ENCODE data around the gene ECHS1.

Gene ECHS1

DNA sequence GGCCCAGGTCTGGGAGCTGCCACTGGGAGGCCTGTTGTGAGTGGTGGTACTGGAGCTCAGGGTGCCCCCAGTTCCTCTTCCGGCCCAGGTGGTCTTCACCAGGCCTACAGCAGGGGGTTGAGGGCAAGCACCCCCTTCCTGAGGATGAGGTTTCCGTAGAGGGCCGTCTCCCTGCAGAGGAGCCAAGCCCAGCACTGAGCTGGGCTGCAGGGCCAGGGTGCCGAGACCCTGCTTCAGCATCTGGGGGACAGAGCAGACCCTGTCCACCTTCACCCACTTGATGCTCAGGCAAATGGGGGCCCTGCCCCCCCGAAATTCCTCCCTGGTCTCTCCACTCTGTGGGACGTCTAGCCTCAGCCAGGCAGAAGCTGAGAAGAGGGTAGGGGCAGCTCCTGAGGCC lies 17.9 kb downstream of the ECHS1 start:
- Histone ChIP-seq H3K4me1 (ENCODE audit: insufficient read depth, poor library complexity, severe bottlenecking) (no peaks in the 10 kb centered on the region), H3K27me3 (ENCODE audit: insufficient read depth, poor library complexity, severe bottlenecking) (no peaks in the 10 kb centered on the region), H3K9me3 (ENCODE audit: severe bottlenecking) (no peaks in the 10 kb centered on the region), H3K4me3 (ENCODE audit: severe bottlenecking) (no peak overlapping the region), H3K36me3 (ENCODE audit: low read depth) (peaks cover 8% of the 10 kb centered on the region; the same call in 1 of the 2 replicates), H3K27ac (ENCODE audit: poor library complexity, severe bottlenecking) (no peak overlapping the region)
- DNase-seq (ENCODE audit: low spot score): no peak
- no peak for ATAC-seq (ENCODE audit: low read depth)
- TF ChIP-seq, protein P1, sequence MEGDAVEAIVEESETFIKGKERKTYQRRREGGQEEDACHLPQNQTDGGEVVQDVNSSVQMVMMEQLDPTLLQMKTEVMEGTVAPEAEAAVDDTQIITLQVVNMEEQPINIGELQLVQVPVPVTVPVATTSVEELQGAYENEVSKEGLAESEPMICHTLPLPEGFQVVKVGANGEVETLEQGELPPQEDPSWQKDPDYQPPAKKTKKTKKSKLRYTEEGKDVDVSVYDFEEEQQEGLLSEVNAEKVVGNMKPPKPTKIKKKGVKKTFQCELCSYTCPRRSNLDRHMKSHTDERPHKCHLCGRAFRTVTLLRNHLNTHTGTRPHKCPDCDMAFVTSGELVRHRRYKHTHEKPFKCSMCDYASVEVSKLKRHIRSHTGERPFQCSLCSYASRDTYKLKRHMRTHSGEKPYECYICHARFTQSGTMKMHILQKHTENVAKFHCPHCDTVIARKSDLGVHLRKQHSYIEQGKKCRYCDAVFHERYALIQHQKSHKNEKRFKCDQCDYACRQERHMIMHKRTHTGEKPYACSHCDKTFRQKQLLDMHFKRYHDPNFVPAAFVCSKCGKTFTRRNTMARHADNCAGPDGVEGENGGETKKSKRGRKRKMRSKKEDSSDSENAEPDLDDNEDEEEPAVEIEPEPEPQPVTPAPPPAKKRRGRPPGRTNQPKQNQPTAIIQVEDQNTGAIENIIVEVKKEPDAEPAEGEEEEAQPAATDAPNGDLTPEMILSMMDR (IDR thresholded peaks at IDR 0.05; ENCODE audit: poor library complexity, severe bottlenecking): no peak

DNA sequence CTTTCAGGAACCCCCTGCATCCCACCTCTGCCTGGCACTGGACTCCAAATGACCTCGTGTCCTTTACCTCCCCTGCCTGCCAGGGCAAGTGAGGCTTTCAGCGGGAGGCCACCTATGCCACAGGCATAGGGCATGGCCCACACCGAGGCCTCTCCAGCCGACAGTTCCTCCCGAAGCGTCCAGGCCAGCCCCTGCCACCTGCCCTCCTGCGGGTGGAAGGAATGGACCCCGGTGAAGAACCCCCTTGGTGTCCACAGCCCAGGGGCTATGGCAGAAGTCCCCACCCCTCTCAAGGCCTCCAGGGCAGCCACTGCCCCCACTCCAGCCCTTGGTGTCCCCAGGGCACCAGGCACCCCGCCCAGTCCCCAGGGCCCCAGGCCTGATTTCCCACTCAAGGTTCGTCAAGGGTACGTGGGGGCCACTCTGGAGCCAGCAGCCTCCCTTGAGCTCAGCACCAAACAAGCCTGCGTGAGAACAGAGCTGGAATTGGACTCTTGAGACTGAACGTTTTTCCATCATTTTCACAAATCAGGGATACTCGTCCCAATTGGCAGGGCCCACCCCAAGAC lies 18.4 kb downstream of the ECHS1 start:
- H3K27ac ChIP-seq (ENCODE audit: poor library complexity, severe bottlenecking): no peak overlapping the region
- ATAC-seq (ENCODE audit: low read depth) (no peak), DNase-seq (ENCODE audit: low spot score) (no peak)
- H3K27me3 ChIP-seq (ENCODE audit: insufficient read depth, poor library complexity, severe bottlenecking): no peaks in the 10 kb centered on the region
- no peak overlapping the region for H3K4me3 ChIP-seq (ENCODE audit: severe bottlenecking)
- no peaks in the 10 kb centered on the region for H3K9me3 ChIP-seq (ENCODE audit: severe bottlenecking)
- TF ChIP-seq, protein P1 (IDR thresholded peaks at IDR 0.05; ENCODE audit: poor library complexity, severe bottlenecking): no peak
- no peaks in the 10 kb centered on the region for H3K4me1 ChIP-seq (ENCODE audit: insufficient read depth, poor library complexity, severe bottlenecking)
- peaks cover 8% of the 10 kb centered on the region; the same call in 1 of the 2 replicates for H3K36me3 ChIP-seq (ENCODE audit: low read depth)

DNA sequence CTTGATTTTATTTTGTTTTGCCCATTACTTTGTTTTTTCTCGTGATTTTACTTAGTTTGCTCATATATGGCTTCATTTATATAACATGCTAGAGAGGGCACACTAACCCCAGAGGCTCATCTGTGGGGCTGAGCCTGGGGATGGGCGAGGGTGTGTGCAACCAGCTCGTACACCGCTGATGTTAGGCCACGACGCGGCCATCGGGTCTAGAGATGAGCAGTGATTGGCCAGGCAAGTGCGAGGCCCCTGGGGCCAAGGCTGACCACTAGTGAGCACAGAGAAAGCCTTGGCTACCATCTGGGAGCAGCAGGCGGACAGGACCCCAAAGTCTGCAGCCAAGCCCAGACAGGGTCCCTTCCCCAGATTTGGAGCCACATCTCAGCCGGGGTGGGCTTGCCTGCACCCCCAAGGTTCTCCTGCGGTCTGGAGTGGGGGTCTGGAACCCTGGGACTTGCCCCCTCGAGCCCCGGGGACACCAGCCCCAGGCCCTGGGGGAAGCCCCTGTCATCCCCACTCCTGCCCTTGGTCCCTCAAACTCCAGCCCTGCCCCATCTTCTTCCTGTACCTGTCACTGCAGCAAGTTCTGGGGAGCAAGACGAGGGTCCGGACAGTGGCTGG lies 19.1 kb downstream of the ECHS1 start:
- H3K36me3 ChIP-seq (ENCODE audit: low read depth): peaks cover 8% of the 10 kb centered on the region; the same call in 1 of the 2 replicates
- no peak overlapping the region for H3K27ac ChIP-seq (ENCODE audit: poor library complexity, severe bottlenecking)
- no peak overlapping the region for H3K4me3 ChIP-seq (ENCODE audit: severe bottlenecking)
- DNase-seq (ENCODE audit: low spot score) (no peak), ATAC-seq (ENCODE audit: low read depth) (no peak)
- H3K9me3 ChIP-seq (ENCODE audit: severe bottlenecking): no peaks in the 10 kb centered on the region
- H3K27me3 ChIP-seq (ENCODE audit: insufficient read depth, poor library complexity, severe bottlenecking): no peaks in the 10 kb centered on the region
- H3K4me1 ChIP-seq (ENCODE audit: insufficient read depth, poor library complexity, severe bottlenecking): no peaks in the 10 kb centered on the region
- TF ChIP-seq, protein P1 (IDR thresholded peaks at IDR 0.05; ENCODE audit: poor library complexity, severe bottlenecking): no peak

DNA sequence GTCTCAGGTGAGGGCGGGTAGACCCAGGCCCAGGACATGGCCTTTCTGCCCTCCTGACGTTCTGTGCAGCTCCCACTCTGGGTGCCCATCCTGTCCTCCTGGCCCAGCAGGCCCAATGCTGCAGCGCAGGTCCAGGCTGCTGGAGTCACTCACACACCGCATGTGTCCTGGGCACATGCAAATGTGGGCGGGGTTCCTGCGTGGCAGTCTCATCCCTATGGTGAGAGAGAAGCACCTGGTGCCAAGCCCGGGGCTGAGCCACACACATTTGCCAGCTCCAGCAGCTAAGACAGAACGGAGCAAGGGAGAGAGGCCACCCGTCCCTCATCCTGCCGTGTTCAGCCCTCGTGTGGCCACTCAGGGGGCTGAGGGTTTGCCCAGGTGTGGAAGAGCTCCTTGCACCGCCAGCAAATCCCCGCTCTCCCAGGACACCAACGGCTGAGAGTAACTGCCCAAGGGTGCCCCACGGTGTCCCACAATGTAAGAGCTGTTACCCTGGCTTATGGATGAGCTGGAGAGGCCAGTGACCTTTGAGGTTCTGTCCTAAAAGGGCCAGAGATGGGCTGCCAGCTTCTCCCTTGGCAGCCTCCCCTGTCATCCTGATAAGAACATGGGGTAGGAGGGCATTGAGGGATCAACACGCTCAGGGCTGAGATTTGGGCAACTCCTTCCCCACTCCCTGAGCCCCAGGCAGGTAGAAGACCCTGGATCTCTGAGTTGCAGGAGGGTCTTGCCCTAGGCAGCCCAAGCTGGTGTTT lies 19.8 kb downstream of the ECHS1 start:
- Histone ChIP-seq H3K4me3 (ENCODE audit: severe bottlenecking) (no peak overlapping the region), H3K27me3 (ENCODE audit: insufficient read depth, poor library complexity, severe bottlenecking) (no peaks in the 10 kb centered on the region), H3K36me3 (ENCODE audit: low read depth) (peaks cover 8% of the 10 kb centered on the region; the same call in 1 of the 2 replicates), H3K27ac (ENCODE audit: poor library complexity, severe bottlenecking) (no peak overlapping the region), H3K4me1 (ENCODE audit: insufficient read depth, poor library complexity, severe bottlenecking) (no peaks in the 10 kb centered on the region), H3K9me3 (ENCODE audit: severe bottlenecking) (no peaks in the 10 kb centered on the region)
- DNase-seq (ENCODE audit: low spot score): no peak
- TF ChIP-seq, protein P1 (IDR thresholded peaks at IDR 0.05; ENCODE audit: poor library complexity, severe bottlenecking): no peak
- no peak for ATAC-seq (ENCODE audit: low read depth)
